ENCODE data around the gene SMC5. TPM values are rescaled to one million over a fixed set of nuclear protein-coding genes. Genes with fewer than 3 reads are reported as not detected.

SMC5 gene
- total and polyA plus RNA-seq, 4 donors: 5.6 to 70.8 (median 10.3) TPM

- TF ChIP-seq GABPA (IDR thresholded peaks at IDR 0.05 in 1 of 2, conservative IDR thresholded peaks at IDR 0.05 in 1 of 2): no peak
- TF ChIP-seq FOXA1 (IDR thresholded peaks at IDR 0.05): no peak
- TF ChIP-seq HNF4A (conservative IDR thresholded peaks at IDR 0.05): no peak
- TF ChIP-seq, protein P1, sequence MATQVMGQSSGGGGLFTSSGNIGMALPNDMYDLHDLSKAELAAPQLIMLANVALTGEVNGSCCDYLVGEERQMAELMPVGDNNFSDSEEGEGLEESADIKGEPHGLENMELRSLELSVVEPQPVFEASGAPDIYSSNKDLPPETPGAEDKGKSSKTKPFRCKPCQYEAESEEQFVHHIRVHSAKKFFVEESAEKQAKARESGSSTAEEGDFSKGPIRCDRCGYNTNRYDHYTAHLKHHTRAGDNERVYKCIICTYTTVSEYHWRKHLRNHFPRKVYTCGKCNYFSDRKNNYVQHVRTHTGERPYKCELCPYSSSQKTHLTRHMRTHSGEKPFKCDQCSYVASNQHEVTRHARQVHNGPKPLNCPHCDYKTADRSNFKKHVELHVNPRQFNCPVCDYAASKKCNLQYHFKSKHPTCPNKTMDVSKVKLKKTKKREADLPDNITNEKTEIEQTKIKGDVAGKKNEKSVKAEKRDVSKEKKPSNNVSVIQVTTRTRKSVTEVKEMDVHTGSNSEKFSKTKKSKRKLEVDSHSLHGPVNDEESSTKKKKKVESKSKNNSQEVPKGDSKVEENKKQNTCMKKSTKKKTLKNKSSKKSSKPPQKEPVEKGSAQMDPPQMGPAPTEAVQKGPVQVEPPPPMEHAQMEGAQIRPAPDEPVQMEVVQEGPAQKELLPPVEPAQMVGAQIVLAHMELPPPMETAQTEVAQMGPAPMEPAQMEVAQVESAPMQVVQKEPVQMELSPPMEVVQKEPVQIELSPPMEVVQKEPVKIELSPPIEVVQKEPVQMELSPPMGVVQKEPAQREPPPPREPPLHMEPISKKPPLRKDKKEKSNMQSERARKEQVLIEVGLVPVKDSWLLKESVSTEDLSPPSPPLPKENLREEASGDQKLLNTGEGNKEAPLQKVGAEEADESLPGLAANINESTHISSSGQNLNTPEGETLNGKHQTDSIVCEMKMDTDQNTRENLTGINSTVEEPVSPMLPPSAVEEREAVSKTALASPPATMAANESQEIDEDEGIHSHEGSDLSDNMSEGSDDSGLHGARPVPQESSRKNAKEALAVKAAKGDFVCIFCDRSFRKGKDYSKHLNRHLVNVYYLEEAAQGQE (IDR thresholded peaks at IDR 0.05): no peak
- no peak for TF ChIP-seq NR2F2 (IDR thresholded peaks at IDR 0.05)
- no peak for TF ChIP-seq RXRA (IDR thresholded peaks at IDR 0.05)
- no peak for TF ChIP-seq FOXA2 (IDR thresholded peaks at IDR 0.05)
- TF ChIP-seq ATF3 (IDR thresholded peaks at IDR 0.05): no peak
- no peak for TF ChIP-seq RAD21 (IDR thresholded peaks at IDR 0.05)
- TF ChIP-seq JUND (IDR thresholded peaks at IDR 0.05): no peak
- TF ChIP-seq TAF1 (conservative IDR thresholded peaks at IDR 0.05): no peak
- H3K4me3 ChIP-seq (ENCODE audit: low read depth in 1 of 3, low read length in 3 of 3): no peak overlapping the region
- H3K27ac ChIP-seq (ENCODE audit: low read depth in 1 of 2, low read length in 2 of 2): no peak overlapping the region
- H3K27me3 ChIP-seq (ENCODE audit: control insufficient read depth in 4 of 4, insufficient read depth in 4 of 4, low read length in 3 of 4): no peaks in the 10 kb centered on the region
- no peaks in the 10 kb centered on the region for H3K36me3 ChIP-seq (ENCODE audit: control insufficient read depth in 4 of 4, insufficient read depth in 3 of 4, low read depth in 1 of 4, low read length in 3 of 4)
- DNase-seq (ENCODE audit: low spot score): no peak
- whole genome bisulfite sequencing: 99% methylated on average over 7 of the region's 7 CpGs
- no peaks in the 10 kb centered on the region for H3K9me3 ChIP-seq (ENCODE audit: control insufficient read depth in 4 of 4, low read length in 3 of 4)
- no peaks in the 10 kb centered on the region for H3K4me1 ChIP-seq (ENCODE audit: control insufficient read depth in 4 of 4, insufficient read depth in 4 of 4, low read length in 3 of 4)
- H3K9ac ChIP-seq (ENCODE audit: low read depth in 1 of 2, low read length in 2 of 2): no peak overlapping the region
These were observed 105.0 kb downstream of the SMC5 start for GRCh38 chr9:70363760-70364159.

DNA sequence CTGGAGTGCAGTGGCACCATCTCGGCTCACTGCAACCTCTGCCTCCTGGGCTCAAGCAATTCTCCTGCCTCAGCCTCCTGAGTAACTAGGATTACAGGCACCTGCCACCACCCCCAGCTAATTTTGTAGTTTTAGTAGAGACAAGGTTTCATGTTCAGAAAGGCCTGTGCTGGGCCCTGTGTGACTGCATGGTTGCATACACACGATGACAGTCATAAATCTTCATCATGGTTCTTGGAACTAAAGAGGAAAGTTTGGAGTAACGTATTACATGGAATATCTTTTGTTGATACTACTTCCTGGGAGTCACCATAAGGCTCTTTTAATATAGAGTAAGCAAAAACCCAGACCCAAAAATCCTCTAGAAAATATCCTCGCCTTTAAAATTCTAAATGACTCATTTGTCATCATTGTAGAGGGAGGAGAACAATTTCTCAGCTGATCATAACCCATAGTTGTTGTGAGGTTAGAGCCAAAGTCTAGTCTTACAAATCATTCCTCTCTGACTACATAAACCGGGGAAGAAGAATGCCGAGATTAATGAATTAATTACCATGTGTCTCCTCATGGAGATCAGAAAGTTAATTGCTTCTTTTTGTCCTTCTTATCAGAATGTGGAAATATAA, 108.6 kb downstream of the SMC5 start:
- no peak for DNase-seq (ENCODE audit: low spot score)
- H3K9me3 ChIP-seq (ENCODE audit: control insufficient read depth in 4 of 4, low read length in 3 of 4): no peaks in the 10 kb centered on the region
- H3K9ac ChIP-seq (ENCODE audit: low read depth in 1 of 2, low read length in 2 of 2): no peak overlapping the region
- no peak for TF ChIP-seq JUND (IDR thresholded peaks at IDR 0.05)
- TF ChIP-seq, protein P2, sequence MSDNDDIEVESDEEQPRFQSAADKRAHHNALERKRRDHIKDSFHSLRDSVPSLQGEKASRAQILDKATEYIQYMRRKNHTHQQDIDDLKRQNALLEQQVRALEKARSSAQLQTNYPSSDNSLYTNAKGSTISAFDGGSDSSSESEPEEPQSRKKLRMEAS (IDR thresholded peaks at IDR 0.05): no peak
- TF ChIP-seq YY1 (IDR thresholded peaks at IDR 0.05): no peak
- no peak for TF ChIP-seq RXRA (IDR thresholded peaks at IDR 0.05)
- TF ChIP-seq HNF4A (conservative IDR thresholded peaks at IDR 0.05): no peak
- TF ChIP-seq NR2F2 (IDR thresholded peaks at IDR 0.05): no peak
- TF ChIP-seq FOXA2 (IDR thresholded peaks at IDR 0.05): no peak
- no peak for TF ChIP-seq ZBTB33 (IDR thresholded peaks at IDR 0.05)
- no peak for TF ChIP-seq FOXA1 (IDR thresholded peaks at IDR 0.05)
- no peak for TF ChIP-seq TAF1 (conservative IDR thresholded peaks at IDR 0.05)
- TF ChIP-seq EGR1 (IDR thresholded peaks at IDR 0.05; ENCODE audit: low read depth in 2 of 2): no peak
- no peaks in the 10 kb centered on the region for H3K4me1 ChIP-seq (ENCODE audit: control insufficient read depth in 4 of 4, insufficient read depth in 4 of 4, low read length in 3 of 4)
- WGBS: 92% methylated on average over 6 of the region's 6 CpGs
- no peaks in the 10 kb centered on the region for H3K36me3 ChIP-seq (ENCODE audit: control insufficient read depth in 4 of 4, insufficient read depth in 3 of 4, low read depth in 1 of 4, low read length in 3 of 4)
- no peak overlapping the region for H3K27ac ChIP-seq (ENCODE audit: low read depth in 1 of 2, low read length in 2 of 2)
- H3K4me3 ChIP-seq (ENCODE audit: low read depth in 1 of 3, low read length in 3 of 3): no peak overlapping the region
- H3K27me3 ChIP-seq (ENCODE audit: control insufficient read depth in 4 of 4, insufficient read depth in 4 of 4, low read length in 3 of 4): no peaks in the 10 kb centered on the region

All from liver (tissue), 9 donors.